ENCODE data around the gene NUMBL.
"Not testable (repeated sequence)": the region's sequence is repeated elsewhere in the genome, so short reads cannot be mapped to it uniquely, and the experiment has no call there.

NUMBL gene

DNA sequence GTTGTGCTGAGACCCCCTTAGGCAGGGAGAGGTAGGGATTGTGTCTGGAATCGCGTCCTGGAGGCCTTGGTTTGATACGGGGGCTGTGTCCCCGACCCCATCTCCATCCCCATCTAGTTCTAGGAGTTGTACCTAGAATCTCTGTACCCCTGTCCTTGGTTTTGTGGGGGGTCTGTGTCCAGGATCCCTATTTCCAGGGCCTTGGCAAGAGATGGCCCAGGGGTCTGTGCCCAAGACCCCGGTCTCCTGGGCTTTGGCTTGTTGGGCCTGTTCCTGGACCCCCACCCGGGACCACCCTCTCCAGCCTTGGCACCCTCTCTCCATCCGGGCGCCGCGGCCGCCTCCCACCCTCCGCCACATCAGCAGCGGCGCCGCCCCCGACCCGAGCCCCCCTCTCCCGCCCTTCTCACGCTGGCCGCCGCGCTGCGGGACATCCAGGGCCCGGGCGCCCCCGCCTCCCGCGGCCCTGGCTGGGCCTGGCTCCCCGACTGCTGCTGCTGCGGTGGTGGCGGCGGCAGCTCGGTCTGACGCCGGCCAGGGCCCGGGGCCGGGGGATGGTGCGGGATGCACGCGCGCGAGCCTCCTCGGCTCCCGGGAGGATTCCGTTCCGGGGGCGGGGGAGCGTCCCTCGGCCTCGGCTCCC is at the start of gene NUMBL:
NUMBL (minus strand) TSS at position 602 of the 643 bp plus-strand sequence; CDS start at position 434, 168 bp downstream.
- no peak for DNase-seq

DNA sequence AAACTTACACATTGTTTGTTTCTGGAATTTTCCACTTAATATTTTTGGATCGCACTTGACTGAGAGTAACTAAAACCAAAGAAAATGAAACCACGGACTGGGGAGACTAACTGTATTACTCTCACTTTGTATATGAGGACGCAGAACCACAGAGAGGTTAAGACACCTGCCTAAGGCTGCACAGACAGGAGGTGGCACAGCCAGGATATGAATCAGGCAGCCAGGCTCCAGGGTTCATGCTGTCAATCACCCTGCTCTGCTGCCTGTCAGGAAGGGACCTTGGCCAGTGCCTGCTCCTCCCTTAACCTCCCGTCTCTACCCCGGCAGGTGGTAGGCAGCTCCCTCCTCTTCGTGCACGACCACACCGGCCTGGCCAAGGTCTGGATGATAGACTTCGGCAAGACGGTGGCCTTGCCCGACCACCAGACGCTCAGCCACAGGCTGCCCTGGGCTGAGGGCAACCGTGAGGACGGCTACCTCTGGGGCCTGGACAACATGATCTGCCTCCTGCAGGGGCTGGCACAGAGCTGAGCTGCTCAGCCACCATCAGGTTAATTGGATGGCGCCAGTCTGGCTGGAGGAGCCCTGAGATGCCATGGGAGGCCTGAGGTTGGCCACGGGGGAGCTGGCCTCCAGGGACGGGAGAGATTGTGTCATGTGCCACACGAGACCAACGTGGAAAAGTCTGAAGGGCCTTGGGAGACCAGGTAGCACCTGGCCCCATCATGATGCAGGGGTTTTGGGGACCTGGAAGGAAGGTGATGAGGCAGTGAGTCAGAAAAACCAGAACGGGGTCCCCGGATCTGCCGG is 48.8 kb upstream of the NUMBL start:
- DNase-seq, result no peak

- no peak for DNase-seq
Measured at GRCh38 chr19:40737102-40737644, 46.7 kb upstream of the NUMBL start.

DNA sequence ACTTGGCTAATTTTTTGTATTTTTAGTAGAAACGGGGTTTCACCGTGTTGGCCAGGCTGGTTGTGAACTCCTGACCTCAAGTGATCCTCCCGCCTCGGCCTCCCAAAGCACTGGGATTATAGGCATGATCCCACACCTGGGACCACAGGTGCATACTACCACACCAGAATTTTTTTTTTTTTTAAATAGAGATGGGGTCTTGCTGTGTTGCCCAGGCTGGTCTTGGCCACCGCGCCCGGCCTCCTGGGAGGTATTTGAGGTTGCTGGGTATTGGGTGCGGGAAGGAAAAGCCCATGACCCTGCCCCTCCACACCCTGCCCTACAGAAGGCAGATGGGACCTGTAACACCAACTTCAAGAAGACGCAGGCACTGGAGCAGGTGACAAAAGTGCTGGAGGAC is 46.2 kb upstream of the NUMBL start:
- DNase-seq, result no peak

DNA sequence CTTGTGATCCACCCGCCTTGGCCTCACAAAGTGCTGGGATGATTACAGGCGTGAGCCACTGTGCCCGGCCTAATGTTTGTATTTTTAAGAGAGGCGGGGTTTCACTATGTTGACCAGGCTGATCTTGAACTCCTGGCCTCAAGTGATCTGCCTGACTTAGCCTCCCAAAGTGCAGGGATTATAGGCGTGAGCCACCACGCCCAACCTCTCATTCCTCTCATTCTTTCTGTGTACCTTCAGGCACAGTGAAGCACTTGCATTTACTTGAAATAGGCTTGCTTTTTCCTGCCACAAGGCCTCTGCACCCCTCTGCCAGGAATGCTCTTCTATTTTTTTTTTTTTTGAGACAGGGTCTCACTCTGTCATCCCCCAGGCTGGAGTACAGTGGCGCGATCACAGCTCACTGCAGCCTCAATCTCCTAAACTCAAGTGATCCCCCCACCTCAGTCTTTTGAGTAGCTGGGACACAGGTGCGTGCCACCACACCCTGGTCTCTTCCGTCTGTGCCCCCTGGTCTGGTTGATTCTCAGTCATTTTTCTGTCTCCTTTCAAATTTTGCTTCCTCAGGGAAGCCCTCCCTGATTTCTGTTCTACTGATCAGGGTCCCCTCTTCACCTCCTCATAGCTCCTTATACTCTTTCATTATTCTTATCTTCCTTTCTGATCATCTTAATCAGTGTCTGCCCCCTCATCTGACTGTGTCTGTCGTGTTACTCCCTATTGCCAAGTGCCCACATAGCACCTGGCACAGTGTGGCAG is 44.7 kb upstream of the NUMBL start:
- DNase-seq, result no peak

DNA sequence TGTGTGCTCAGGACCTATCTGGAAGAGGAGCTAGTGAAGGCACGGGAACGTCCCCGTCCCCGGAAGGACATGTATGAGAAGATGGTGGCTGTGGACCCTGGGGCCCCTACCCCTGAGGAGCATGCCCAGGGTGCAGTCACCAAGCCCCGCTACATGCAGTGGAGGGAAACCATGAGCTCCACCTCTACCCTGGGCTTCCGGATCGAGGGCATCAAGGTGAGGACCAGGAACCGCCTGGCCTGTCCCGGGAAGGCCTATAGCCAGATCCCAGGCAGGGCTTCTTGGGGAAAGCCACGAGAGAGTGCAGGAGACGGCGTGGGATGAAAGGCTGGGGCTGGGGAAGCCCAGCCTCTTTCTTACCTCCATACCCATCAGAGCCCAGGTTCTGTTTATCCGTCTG is 42.7 kb upstream of the NUMBL start:
- no peak for DNase-seq

GRCh38 chr19:40732304-40732703 is 41.9 kb upstream of the NUMBL start:
- DNase-seq, result not testable (repeated sequence)

GRCh38 chr19:40730065-40730464 is 39.6 kb upstream of the NUMBL start:
- DNase-seq, result not testable (repeated sequence)

DNA sequence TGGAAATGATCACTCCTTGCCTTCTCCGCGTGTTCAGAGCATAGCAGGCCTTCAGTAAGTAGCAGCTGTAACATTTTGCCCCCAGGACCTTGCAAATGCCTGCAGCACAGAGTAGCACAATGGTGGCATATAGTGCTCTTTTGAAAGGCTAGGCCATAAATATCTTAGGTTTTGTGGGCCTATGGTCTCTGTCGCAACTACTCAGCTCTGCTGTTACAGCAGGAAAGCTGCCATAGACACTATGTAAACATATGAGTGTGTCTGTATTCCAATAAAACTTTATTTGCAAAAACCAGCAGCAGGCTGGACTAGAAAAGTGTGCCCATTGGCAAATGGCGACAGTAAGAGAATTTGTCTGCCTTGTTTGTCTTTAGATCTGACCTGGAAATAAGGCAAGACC is 35.8 kb upstream of the NUMBL start:
- DNase-seq, result no peak

DNA sequence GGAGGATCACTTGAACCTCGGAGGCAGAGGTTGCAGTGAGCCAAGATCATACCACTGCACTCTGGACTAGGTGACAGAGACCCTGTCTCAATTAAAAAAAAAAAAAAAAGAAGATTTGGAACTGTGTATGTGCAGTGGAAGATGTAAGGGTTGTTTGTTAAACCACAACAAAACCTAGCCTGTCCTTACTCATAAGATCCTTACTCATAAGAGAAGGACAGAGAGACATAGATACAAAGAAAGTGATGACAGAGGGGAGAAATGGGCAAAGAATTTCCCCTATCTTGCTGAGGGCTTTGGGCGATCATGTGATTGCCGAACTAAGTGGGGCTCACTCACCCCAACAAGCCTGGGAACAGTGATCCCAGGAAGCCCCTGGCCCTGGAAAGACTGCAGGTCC is 34.4 kb upstream of the NUMBL start:
- no peak for DNase-seq

- no peak for DNase-seq
Measured at GRCh38 chr19:40724315-40724714, 33.9 kb upstream of the NUMBL start.

GRCh38 chr19:40723661-40724254 is 33.3 kb upstream of the NUMBL start:
- no peak for DNase-seq

DNA sequence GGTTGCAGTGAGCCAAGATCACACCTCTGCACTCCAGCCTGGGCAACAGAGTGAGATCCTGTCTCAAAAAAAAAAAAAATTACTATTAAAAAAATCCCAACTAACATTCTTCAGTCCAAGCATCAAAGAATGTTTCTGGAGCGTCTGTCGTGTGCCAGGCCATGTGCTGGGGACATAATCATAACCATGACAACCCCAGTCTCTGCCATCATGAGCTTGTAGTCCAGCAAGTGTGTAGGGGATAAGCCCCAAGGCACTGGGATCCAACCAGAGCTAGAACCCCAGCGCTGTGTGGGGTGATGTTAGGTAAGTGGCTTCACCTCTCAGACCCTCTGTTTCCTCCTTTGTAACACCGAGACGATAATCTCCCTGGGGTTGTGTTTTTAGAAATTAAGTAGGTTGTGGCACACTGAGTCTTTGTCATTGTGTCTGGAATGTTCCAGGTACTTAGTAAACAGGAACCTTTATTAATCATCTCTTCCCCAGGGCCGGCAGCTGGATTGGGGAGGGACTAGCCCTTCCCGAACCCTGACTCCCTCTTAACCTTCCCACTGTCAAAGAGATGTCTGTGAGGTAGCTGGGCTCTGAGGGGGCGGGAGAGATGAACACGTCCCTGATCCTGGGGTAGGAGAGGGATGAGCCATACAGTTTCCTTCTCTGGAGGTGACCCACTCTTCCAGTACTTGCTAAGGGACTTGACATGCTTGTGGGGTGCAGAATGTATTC is 31.6 kb upstream of the NUMBL start:
- DNase-seq, result no peak

GRCh38 chr19:40721140-40721486 is 30.7 kb upstream of the NUMBL start:
- DNase-seq, result no peak

DNA sequence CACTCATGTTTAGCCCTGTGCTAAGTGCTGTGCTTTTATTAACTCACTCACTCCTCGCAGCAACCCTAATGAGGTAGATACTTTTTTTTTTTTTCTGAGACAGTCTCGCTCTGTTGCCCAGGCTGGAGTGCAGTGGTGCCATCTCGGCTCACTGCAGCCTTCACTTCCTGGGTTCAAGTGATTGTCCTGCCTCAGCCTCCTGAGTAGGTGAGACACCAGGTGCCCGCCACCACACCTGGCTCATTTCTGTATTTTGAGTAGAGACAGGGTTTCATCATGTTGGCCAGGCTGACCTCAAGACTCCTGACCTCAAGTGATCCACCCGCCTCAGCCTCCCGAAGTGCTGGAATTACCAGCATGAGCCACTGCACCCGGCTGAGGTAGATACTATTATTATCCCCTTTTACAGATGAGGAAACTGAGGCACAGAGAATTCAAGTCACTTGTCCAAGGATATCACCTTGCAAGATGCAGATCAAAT is 29.0 kb upstream of the NUMBL start:
- no peak for DNase-seq

DNA sequence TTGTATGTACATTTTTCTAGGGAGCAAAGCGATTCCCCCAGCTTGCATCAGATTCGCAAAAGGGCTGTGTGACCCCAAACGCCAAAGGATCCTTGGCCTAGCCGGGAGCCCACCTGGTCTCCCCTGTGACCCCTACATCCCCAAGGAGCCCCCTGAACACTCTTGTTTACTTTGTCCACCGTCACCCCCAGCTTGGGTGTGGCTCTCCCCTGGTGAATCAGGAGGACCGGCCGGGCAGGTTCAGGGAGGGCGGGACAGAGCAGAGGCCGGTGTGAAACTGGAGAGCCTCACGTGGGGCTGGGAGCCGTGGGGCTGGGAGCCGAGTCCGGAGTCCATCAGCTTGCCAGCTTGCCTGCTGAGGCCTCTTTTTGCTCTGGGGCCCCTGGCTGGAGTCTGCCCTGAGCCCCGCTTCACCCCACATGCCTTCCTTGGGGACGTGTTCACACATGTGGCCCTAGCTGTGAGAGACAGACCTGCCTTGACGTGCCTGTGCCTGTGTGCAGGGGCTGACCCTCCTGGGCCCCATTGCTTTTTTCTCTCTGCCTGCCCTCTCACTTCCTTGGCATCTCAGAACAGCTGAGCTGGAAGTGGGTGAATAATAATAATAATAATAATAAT is 28.4 kb upstream of the NUMBL start:
- peak; percentile 10 for DNase-seq

GRCh38 chr19:40717880-40718773 is 27.7 kb upstream of the NUMBL start:
- DNase-seq, result no peak

GRCh38 chr19:40717325-40717879 is 27.0 kb upstream of the NUMBL start:
- DNase-seq, result no peak

- DNase-seq, result peak; percentile 94
Measured at GRCh38 chr19:40716482-40717324, 26.3 kb upstream of the NUMBL start, which contains the start of the genes COQ8B and ITPKC. COQ8B (minus strand) TSS chr19:40716886; CDS start chr19:40714632, 2,254 bp downstream. ITPKC (plus strand) TSS chr19:40717112; CDS start chr19:40717136, 24 bp downstream.

Data from amniotic stem cell (primary cell).